Stimulated activated naive CD8-positive, alpha-beta T cell treated with anti-CD3 and anti-CD28 coated beads, Interleukin-15, Interleukin-2, amounts not matched to agents 100 ng/mL and 50 ng/mL, for 24 hours (primary cell): ENCODE measurements around the gene SMS.

ENCODE experiments used
- H3K27ac Mint-ChIP-seq: one replicate; pipeline ENCODE4 v1.8.0; 2021; ENCODE audit warnings: mild to moderate bottlenecking, mixed read lengths
- H3K27me3 Mint-ChIP-seq: one replicate; pipeline ENCODE4 v1.8.0; 2021; ENCODE audit warnings: mixed read lengths
- H3K36me3 Mint-ChIP-seq: one replicate; pipeline ENCODE4 v1.8.0; 2021; ENCODE audit warnings: low read depth, mixed read lengths
- H3K4me1 Mint-ChIP-seq: one replicate; pipeline ENCODE4 v1.8.0; 2021; ENCODE audit warnings: low read depth, mixed read lengths
- H3K4me3 Mint-ChIP-seq: one replicate; pipeline ENCODE4 v1.8.0; 2021; ENCODE audit warnings: mild to moderate bottlenecking, mixed read lengths
- H3K9me3 Mint-ChIP-seq: one replicate; pipeline ENCODE4 v1.8.0; 2021; ENCODE audit warnings: mixed read lengths

The SMS gene

GRCh38 chrX:22032084-22032483, 91.6 kb downstream of the SMS start, which contains the start of gene PHEX:
TSS of gene PHEX (plus strand) at chrX:22032325. CDS start at chrX:22033006, 681 bp downstream.
- H3K4me3 Mint-ChIP-seq, result no peak within 1 kb of the TSS
- H3K27me3 Mint-ChIP-seq, result no peaks in the 10 kb centered on the region
- H3K9me3 Mint-ChIP-seq, result no peaks in the 10 kb centered on the region
- peaks cover 4% of the 10 kb centered on the region for H3K36me3 Mint-ChIP-seq
- peaks cover 48% of the 10 kb centered on the region for H3K4me1 Mint-ChIP-seq
- H3K27ac Mint-ChIP-seq, result peak within 1 kb of the TSS; percentile 52

GRCh38 chrX:22032506-22032905, 92.0 kb downstream of the SMS start:
- Mint-ChIP-seq H3K4me1 (peaks cover 48% of the 10 kb centered on the region), H3K4me3 (no peak overlapping the region), H3K27me3 (no peaks in the 10 kb centered on the region), H3K9me3 (no peaks in the 10 kb centered on the region), H3K36me3 (peaks cover 2% of the 10 kb centered on the region), H3K27ac (peak overlapping the region; percentile 52)

GRCh38 chrX:22033818-22034217, 93.3 kb downstream of the SMS start:
- peak overlapping the region; percentile 3 for H3K4me3 Mint-ChIP-seq

GRCh38 chrX:22035236-22035635, 94.7 kb downstream of the SMS start:
- no peaks in the 10 kb centered on the region for H3K9me3 Mint-ChIP-seq
- H3K27ac Mint-ChIP-seq, result no peak overlapping the region
- no peak overlapping the region for H3K4me3 Mint-ChIP-seq
- H3K27me3 Mint-ChIP-seq, result no peaks in the 10 kb centered on the region
- H3K4me1 Mint-ChIP-seq, result peaks cover 43% of the 10 kb centered on the region
- H3K36me3 Mint-ChIP-seq, result no peaks in the 10 kb centered on the region

More at GRCh38 chrX:22033818-22034217, 93.3 kb downstream of the SMS start:
- Mint-ChIP-seq H3K36me3 (no peaks in the 10 kb centered on the region), H3K27me3 (no peaks in the 10 kb centered on the region), H3K27ac (no peak overlapping the region), H3K4me1 (peaks cover 43% of the 10 kb centered on the region), H3K9me3 (no peaks in the 10 kb centered on the region)

GRCh38 chrX:22037225-22037624, 96.7 kb downstream of the SMS start:
- Mint-ChIP-seq H3K36me3 (no peaks in the 10 kb centered on the region), H3K27me3 (no peaks in the 10 kb centered on the region), H3K9me3 (no peaks in the 10 kb centered on the region), H3K4me1 (peaks cover 58% of the 10 kb centered on the region), H3K4me3 (peak overlapping the region; percentile 60), H3K27ac (peak overlapping the region; percentile 88)

GRCh38 chrX:22037911-22038537, 97.5 kb downstream of the SMS start:
- peak overlapping the region; percentile 88 for H3K27ac Mint-ChIP-seq

GRCh38 chrX:22039541-22039940, 99.0 kb downstream of the SMS start:
- H3K36me3 Mint-ChIP-seq, result no peaks in the 10 kb centered on the region

More at GRCh38 chrX:22037911-22038537, 97.5 kb downstream of the SMS start:
- Mint-ChIP-seq H3K4me3 (peak overlapping the region; percentile 81), H3K27me3 (no peaks in the 10 kb centered on the region), H3K4me1 (peaks cover 54% of the 10 kb centered on the region), H3K36me3 (no peaks in the 10 kb centered on the region), H3K9me3 (no peaks in the 10 kb centered on the region)

GRCh38 chrX:22040184-22040583, 99.7 kb downstream of the SMS start:
- peaks cover 3% of the 10 kb centered on the region for H3K36me3 Mint-ChIP-seq
- peak overlapping the region; percentile 81 for H3K4me3 Mint-ChIP-seq
- no peaks in the 10 kb centered on the region for H3K27me3 Mint-ChIP-seq
- H3K9me3 Mint-ChIP-seq, result no peaks in the 10 kb centered on the region
- H3K4me1 Mint-ChIP-seq, result peaks cover 49% of the 10 kb centered on the region
- peak overlapping the region; percentile 74 for H3K27ac Mint-ChIP-seq

More at GRCh38 chrX:22039541-22039940, 99.0 kb downstream of the SMS start:
- Mint-ChIP-seq H3K27ac (peak overlapping the region; percentile 88), H3K4me3 (peak overlapping the region; percentile 81), H3K4me1 (peaks cover 52% of the 10 kb centered on the region), H3K9me3 (no peaks in the 10 kb centered on the region), H3K27me3 (no peaks in the 10 kb centered on the region)

- H3K4me1 Mint-ChIP-seq, result peaks cover 45% of the 10 kb centered on the region
- peak overlapping the region; percentile 78 for H3K4me3 Mint-ChIP-seq
- no peaks in the 10 kb centered on the region for H3K9me3 Mint-ChIP-seq
- H3K27me3 Mint-ChIP-seq, result no peaks in the 10 kb centered on the region
- H3K36me3 Mint-ChIP-seq, result peaks cover 9% of the 10 kb centered on the region
- peak overlapping the region; percentile 58 for H3K27ac Mint-ChIP-seq
Measured at GRCh38 chrX:22041907-22042530, 101.5 kb downstream of the SMS start.

- peak overlapping the region; percentile 17 for H3K4me3 Mint-ChIP-seq
- no peak overlapping the region for H3K27ac Mint-ChIP-seq
- no peaks in the 10 kb centered on the region for H3K9me3 Mint-ChIP-seq
- H3K27me3 Mint-ChIP-seq, result no peaks in the 10 kb centered on the region
- H3K36me3 Mint-ChIP-seq, result peaks cover 20% of the 10 kb centered on the region
- peaks cover 32% of the 10 kb centered on the region for H3K4me1 Mint-ChIP-seq
Measured at GRCh38 chrX:22043872-22044271, 103.4 kb downstream of the SMS start.
